GM12874 (cell line): ENCODE measurements around the gene MSI2.

ENCODE experiments used
- CTCF ChIP-seq: IDR thresholded peaks from 2 replicates; pipeline ENCODE4 v1.5.1; 2011; ENCODE audit warnings: low read depth, mild to moderate bottlenecking, control low read depth, low read length, moderate library complexity; ENCODE audit not compliant: insufficient read depth

Gene MSI2

DNA sequence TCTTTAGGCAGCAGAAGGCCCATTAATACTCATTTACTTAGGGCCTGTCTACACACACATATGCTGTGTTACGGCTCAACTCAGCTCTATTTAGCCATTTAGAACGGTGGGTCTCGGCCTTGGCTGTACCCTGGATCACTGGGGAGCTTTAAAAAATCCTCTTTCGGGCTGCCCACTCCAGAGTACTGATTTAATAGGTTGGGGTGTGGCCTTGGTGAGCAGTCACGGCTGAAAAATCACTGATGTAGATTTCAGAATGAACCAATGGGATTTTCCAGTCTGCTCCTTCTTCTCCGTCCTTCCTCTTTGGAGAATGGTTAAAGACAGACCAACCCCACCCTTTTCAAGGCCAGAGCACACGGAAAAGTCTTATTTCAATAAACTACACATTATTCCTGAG is 265.3 kb downstream of the MSI2 start:
- TF ChIP-seq CTCF = no peak

- TF ChIP-seq CTCF = no peak
Observed at GRCh38 chr17:57522042-57523005, 266.0 kb downstream of the MSI2 start.

DNA sequence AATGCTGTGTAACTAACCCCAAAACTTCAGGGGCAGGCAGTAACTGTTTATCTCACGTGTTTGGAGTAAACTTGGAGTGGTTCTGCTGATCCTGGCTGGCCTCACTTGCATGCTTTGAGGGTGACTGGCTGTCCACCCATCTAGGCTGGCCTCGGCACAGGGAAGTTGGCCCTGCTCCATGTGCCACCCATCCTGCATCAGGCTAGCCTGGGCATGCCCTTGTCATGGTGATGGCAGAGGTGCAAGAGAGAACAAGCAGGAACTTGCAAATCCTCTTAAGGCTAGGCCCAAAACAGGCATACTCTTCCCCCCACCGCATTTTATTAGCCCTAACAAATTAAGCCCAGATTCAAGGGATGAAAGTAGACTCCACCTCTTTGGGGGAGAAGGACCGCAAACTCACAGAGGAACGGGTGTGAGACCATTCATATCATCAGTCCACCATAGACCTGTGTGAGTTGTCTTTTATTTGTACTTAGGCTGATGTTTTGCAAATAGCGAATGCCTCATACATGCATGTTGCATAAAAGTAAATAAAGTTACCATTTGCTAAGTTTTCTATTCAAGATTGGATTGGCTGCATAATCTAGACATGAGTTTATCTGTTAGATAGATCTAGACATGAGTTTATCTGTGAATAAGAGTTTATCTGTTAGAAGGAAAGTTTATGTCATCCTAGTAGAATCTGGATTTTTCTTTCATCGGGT is 267.8 kb downstream of the MSI2 start:
- TF ChIP-seq CTCF = no peak

GRCh38 chr17:57524839-57525568 is 268.7 kb downstream of the MSI2 start:
- no peak for TF ChIP-seq CTCF

DNA sequence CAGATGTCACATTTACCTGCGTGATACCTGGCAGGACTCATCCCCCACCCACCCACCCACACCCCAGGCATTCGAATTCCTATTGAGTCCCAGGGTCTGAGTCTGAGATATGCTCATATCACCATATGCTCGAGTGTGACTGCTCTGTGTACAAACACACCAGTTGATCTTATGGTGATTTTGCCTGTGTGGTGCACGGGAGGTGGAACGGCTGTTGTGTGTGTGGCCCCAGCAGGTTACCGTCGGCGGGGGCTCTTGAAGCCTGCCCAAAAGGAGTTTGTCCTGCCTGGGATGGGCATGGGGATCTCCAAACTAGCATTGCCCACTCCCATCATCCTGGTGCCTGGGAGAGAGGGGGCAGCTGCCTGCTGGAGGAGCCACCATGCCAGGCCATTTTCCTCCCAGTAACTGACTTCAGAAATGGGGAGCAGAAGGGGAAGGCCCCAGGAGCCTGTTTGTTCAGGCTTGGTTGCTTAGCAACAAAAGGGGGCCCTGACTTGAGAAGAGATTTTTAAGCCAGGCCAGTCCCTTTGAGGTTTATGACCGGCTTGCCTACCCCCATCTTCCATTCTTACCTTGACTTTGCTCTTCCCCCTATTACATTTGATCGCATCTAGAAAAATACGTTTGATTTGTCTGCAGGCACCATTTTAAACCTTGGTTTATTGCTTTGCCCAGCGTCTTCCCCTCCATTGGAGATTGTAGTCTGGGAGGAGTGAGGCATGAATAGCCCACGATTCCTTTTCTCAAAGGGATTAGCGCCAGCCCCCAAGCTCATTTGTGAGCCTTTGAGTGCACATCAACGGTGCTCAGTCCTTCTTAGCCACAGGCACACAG is 271.1 kb downstream of the MSI2 start:
- no peak for TF ChIP-seq CTCF

DNA sequence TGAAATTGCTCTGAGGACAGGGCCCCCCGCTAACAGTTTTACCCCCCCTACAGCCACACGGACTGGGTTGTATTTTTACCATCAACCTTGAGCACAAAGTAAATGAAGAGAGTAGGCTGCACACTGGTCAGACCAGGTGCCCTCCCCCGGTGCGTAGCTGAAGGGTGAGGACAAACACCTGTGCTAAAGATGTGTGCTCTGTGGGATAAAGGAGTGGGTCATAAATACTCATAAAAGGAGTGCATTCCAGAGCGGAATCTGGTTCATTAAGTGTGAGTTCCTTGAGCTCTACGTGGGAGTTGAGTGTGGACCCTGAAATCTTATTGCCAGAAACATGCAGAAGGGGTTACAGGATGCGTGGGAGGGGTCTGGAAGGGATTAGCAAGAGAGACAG is 271.7 kb downstream of the MSI2 start:
- no peak for TF ChIP-seq CTCF
